Endothelial cell of umbilical vein (primary cell): ENCODE data around the gene SVOP. TPM values are rescaled to one million over a fixed set of nuclear protein-coding genes. Genes with fewer than 3 reads are reported as not detected.

Experiments used
- BruUV-seq: library from RNA; stranded (reverse); fragments of 400-500 nt; replicated peaks from 2 replicates; lab custom pipeline; 2021; lab: Mats Ljungman, UMichigan
- CTCF ChIA-PET: fragments of 300-600, 350-600 bp; sonication (Branson Sonifier 250); formaldehyde crosslinking; loops from one replicate; lab custom pipeline; 2021; ENCODE audit warnings: antibody characterized with exemption, inconsistent platforms; lab: Charles Lee
- POLR2A ChIA-PET: fragments of 300-600, 350-600 bp; sonication (Branson Sonifier 250); formaldehyde crosslinking; loops from one replicate; lab custom pipeline; 2021; ENCODE audit warnings: antibody characterized with exemption, inconsistent platforms; lab: Charles Lee
- DNase-seq: peaks from one replicate; pipeline ENCODE4 v3.0.0-alpha.2; 2011; ENCODE audit warnings: low read depth, low spot score
- FAIRE-seq: peaks from 2 replicates; lab custom pipeline; 2011; peaks lifted over from hg19 to GRCh38; lab: Jason Lieb, UNC
- H2AFZ ChIP-seq: 2 replicates; pipeline ENCODE4 v1.6.0; 2012; ENCODE audit warnings: low read depth, low read length, control low read depth, inconsistent platforms
- H3K27ac ChIP-seq: 2 replicates; pipeline ENCODE4 v1.5.1; 2011; ENCODE audit warnings: low read depth, mild to moderate bottlenecking, control low read depth, low read length, moderate library complexity; ENCODE audit not compliant: insufficient read depth
- H3K27me3 ChIP-seq, 2 experiments: 2 replicates each; pipeline versions ENCODE4 v1.6.0 to v1.6.1; 2011; ENCODE audit warnings: low read length in 2 of 2, mixed read lengths in 1 of 2; ENCODE audit not compliant: control insufficient read depth in 2 of 2, insufficient read depth in 2 of 2
- H3K36me3 ChIP-seq, 2 experiments: 2 replicates in 1 of 2; 3 replicates in 1 of 2; pipeline ENCODE4 v1.5.1; 2011; ENCODE audit warnings: low read length in 2 of 2, mild to moderate bottlenecking in 1 of 2, moderate library complexity in 1 of 2; ENCODE audit not compliant: control insufficient read depth in 2 of 2, insufficient read depth in 2 of 2; ENCODE audit errors: extremely low read depth in 1 of 2
- H3K4me1 ChIP-seq: 3 replicates; pipeline ENCODE4 v1.5.1; 2011; ENCODE audit warnings: mild to moderate bottlenecking, low read length; ENCODE audit not compliant: control insufficient read depth, insufficient read depth; ENCODE audit errors: extremely low read depth
- H3K4me2 ChIP-seq: 2 replicates; pipeline ENCODE4 v1.6.1; 2011; ENCODE audit warnings: low read length, control low read depth, mixed read lengths; ENCODE audit not compliant: insufficient read depth
- H3K4me3 ChIP-seq, 3 experiments: fragments of 200-600 bp in 1 of 3; sonication (generic), shearing (Covaris generic) in 1 of 3; replicated peaks in 1 of 3; 2 replicates each; pipeline ENCODE4 v1.5.1; 2011 to 2016; ENCODE audit warnings: control low read depth in 3 of 3, low read length in 3 of 3, mild to moderate bottlenecking in 2 of 3, inconsistent platforms in 1 of 3, low read depth in 1 of 3, moderate library complexity in 1 of 3; ENCODE audit not compliant: insufficient read depth in 1 of 3
- H3K79me2 ChIP-seq: 2 replicates; pipeline ENCODE4 v1.6.0; 2012; ENCODE audit warnings: low read length, inconsistent platforms; ENCODE audit not compliant: control insufficient read depth, insufficient read depth
- H3K9ac ChIP-seq: replicated peaks from 2 replicates; pipeline ENCODE3; 2011; ENCODE audit warnings: low read length, control low read depth; ENCODE audit not compliant: insufficient read depth; ENCODE audit errors: extremely low read depth
- H3K9me1 ChIP-seq: replicated peaks from 3 replicates; pipeline ENCODE4 v1.6.0; 2011; ENCODE audit warnings: mild to moderate bottlenecking, low read length; ENCODE audit not compliant: control insufficient read depth, insufficient read depth; ENCODE audit errors: extremely low read depth
- H3K9me3 ChIP-seq: replicated peaks from 2 replicates; pipeline ENCODE4 v1.5.1; 2012; ENCODE audit warnings: low read length, inconsistent platforms; ENCODE audit not compliant: control insufficient read depth, insufficient read depth
- H4K20me1 ChIP-seq: replicated peaks from 2 replicates; pipeline ENCODE3; 2011; ENCODE audit warnings: mild to moderate bottlenecking, low read length; ENCODE audit not compliant: control insufficient read depth, insufficient read depth; ENCODE audit errors: extremely low read depth
- CTCF ChIP-seq, 2 donors: IDR thresholded peaks; 1 replicate in 1 of 2; 2 replicates in 1 of 2; pipeline ENCODE4 v1.5.1; 2011; ENCODE audit warnings: low read length in 2 of 2, mild to moderate bottlenecking in 2 of 2, moderate library complexity in 2 of 2, control low read depth in 1 of 2, inconsistent platforms in 1 of 2, low read depth in 1 of 2; ENCODE audit not compliant: insufficient read depth in 1 of 2; ENCODE audit errors: extremely low read depth in 1 of 2
- EZH2 ChIP-seq: IDR thresholded peaks from 2 replicates; pipeline ENCODE4 v1.6.1; 2012; ENCODE audit warnings: borderline replicate concordance, low read depth, mild to moderate bottlenecking, moderate library complexity, low read length, inconsistent platforms; ENCODE audit not compliant: severe bottlenecking
- FOS ChIP-seq: IDR thresholded peaks from 2 replicates; pipeline ENCODE4 v1.6.1; 2011; ENCODE audit warnings: mild to moderate bottlenecking, low read length, moderate library complexity, borderline replicate concordance; ENCODE audit not compliant: insufficient read depth
- GATA2 ChIP-seq: IDR thresholded peaks from 2 replicates; pipeline ENCODE4 v1.7.0; 2011; ENCODE audit warnings: low read depth, mild to moderate bottlenecking, moderate library complexity, mixed read lengths, low read length; ENCODE audit not compliant: insufficient read length, insufficient read depth
- JUN ChIP-seq: IDR thresholded peaks from 2 replicates; pipeline ENCODE4 v1.6.1; 2011; ENCODE audit warnings: borderline replicate concordance, low read depth; ENCODE audit not compliant: insufficient read length, insufficient read depth
- MAX ChIP-seq: IDR thresholded peaks from 2 replicates; pipeline ENCODE4 v1.6.1; 2011; ENCODE audit not compliant: insufficient read depth, insufficient read length
- MYC ChIP-seq: IDR thresholded peaks from one replicate; pipeline ENCODE4 v1.6.1; 2011; ENCODE audit warnings: mild to moderate bottlenecking, low read depth, low read length
- POLR2A ChIP-seq: IDR thresholded peaks from 2 replicates; pipeline ENCODE4 v1.6.1; 2012; ENCODE audit warnings: low read depth, mild to moderate bottlenecking, control low read depth, low read length
- POLR2AphosphoS5 ChIP-seq: IDR thresholded peaks from 2 replicates; pipeline ENCODE4 v1.6.1; 2012; ENCODE audit warnings: low read depth, mild to moderate bottlenecking, control low read depth, low read length, moderate library complexity; ENCODE audit not compliant: insufficient read depth
- dilution Hi-C: fragments of 300-500 bp; cut with MboI; formaldehyde crosslinking; loops from one replicate; pipeline ENCODE4 v1.15.0; 2019; ENCODE audit warnings: low sequenced_read_pairs; ENCODE audit not compliant: extremely low pct_ligation_motif_present
- intact Hi-C: fragments of 100-400 bp; cut with micrococcal nuclease; formaldehyde crosslinking; loops from one replicate; pipeline ENCODE4 v1.10.0; 2022
- polyA plus RNA-seq, 4 experiments: library from polyadenylated mRNA; depleted of rRNA in 3 of 4; stranded (reverse) in 3 of 4; unstranded in 1 of 4; fragments of >200 nt; gene quantifications; 2 replicates each; pipeline versions ENCODE4 v1.2.1 to v1.2.3, GENCODE V29; 2011 to 2012; ENCODE audit warnings: missing spikeins in 1 of 4
- total RNA-seq: library from RNA; stranded (reverse); gene quantifications from 2 replicates; pipeline ENCODE4 v1.2.3, GENCODE V29; 2021

SVOP gene
- total and polyA plus RNA-seq, 2 donors (not counting 3 experiments of a cell fraction or from before 2014, with no cell fraction given), result not detected

DNA sequence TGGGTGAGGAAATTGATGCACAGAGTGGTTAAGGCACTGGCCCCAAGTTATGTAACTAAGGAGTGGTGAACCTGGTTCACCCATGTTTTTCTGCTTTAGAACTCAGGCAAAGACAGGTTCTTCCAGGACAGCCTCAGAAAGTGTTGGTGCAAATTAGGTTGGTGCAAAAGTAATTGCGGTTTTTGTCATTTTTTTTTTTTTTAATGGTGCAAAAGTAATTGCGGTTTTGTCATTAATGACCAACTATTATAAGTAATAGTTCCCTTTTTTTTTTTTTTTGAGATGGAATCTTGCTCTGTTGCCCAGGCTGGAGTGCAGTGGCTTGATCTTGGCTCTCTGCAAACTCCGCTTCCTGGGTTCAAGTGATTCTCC, 158.3 kb downstream of the SVOP start:
- intact Hi-C loops (no loop called here), dilution Hi-C loops (no loop called here)
- Histone ChIP-seq H4K20me1 (no peaks in the 10 kb centered on the region), H2AFZ (no peak overlapping the region), H3K4me3 (no peak overlapping the region), H3K9me3 (no peaks in the 10 kb centered on the region), H3K9ac (no peak overlapping the region), H3K4me2 (no peak overlapping the region), H3K27ac (no peak overlapping the region), H3K4me1 (peaks cover 11% of the 10 kb centered on the region), H3K79me2 (no peaks in the 10 kb centered on the region), H3K27me3 (no peaks in the 10 kb centered on the region), H3K9me1 (no peaks in the 10 kb centered on the region), H3K36me3 (no peaks in the 10 kb centered on the region)
- no peak for DNase-seq
- TF ChIP-seq JUN, result no peak
- TF ChIP-seq CTCF (IDR thresholded peaks at IDR 0.05; ENCODE audit: extremely low read depth in 1 of 2, insufficient read depth in 1 of 2, low read depth in 1 of 2, low read length in 2 of 2), result no peak
- TF ChIP-seq FOS, result no peak
- no peak for TF ChIP-seq POLR2AphosphoS5
- TF ChIP-seq GATA2, result no peak
- no peak for TF ChIP-seq MAX
- no peak for TF ChIP-seq POLR2A
- TF ChIP-seq MYC, result no peak
- no peak for TF ChIP-seq EZH2
- ChIA-PET CTCF (interaction anchor here (0.6 to 1.2 kb wide), 3 partner anchors 21 to 68 kb away, joined by 3 read pairs; no protein-coding TSS in a partner anchor), POLR2A (no interaction called here)
- FAIRE-seq, result no peak
- no TSS peak for BruUV-seq
